ENCODE data around the gene C2orf76. TPM values are rescaled to one million over a fixed set of nuclear protein-coding genes. Genes with fewer than 3 reads are reported as not detected.

C2orf76 gene
- total and polyA plus RNA-seq, 10 of the 15 experiments (the other 5 are each of a cell fraction or from before 2014, with no cell fraction given) = 14.0 to 46.1 (median 25.4) TPM

GRCh38 chr2:119377294-119377992, 10.8 kb upstream of the C2orf76 start:
- Histone ChIP-seq H3K36me3 (ENCODE audit: control insufficient read depth in 2 of 2, insufficient read depth in 2 of 2, low read length in 1 of 2) (peaks cover 9 to 12% of the 10 kb centered on the region in 2 experiments; a peak in 3 of 4 replicates), H2AFZ (ENCODE audit: control insufficient read depth, low read depth, low read length) (no peak overlapping the region), H3K4me1 (ENCODE audit: control insufficient read depth, insufficient read depth, low read length) (no peaks in the 10 kb centered on the region), H3K9ac (ENCODE audit: control insufficient read depth, insufficient read depth, low read length) (no peak overlapping the region), H3K79me2 (ENCODE audit: control insufficient read depth, insufficient read depth, low read length) (no peaks in the 10 kb centered on the region), H3K27me3 (replicated peaks in 1 of 2; ENCODE audit: control insufficient read depth in 2 of 2, insufficient read depth in 2 of 2, low read length in 1 of 2) (no peaks in the 10 kb centered on the region), H3K4me3 (no peak overlapping the region), H4K20me1 (ENCODE audit: control insufficient read depth, insufficient read depth) (no peaks in the 10 kb centered on the region), H3K27ac (ENCODE audit: control insufficient read depth, insufficient read depth) (no peak overlapping the region), H3K4me2 (ENCODE audit: control insufficient read depth, insufficient read depth) (no peak overlapping the region), H3K9me3 (replicated peaks; ENCODE audit: control insufficient read depth, insufficient read depth, low read length) (no peaks in the 10 kb centered on the region; the same call in 2 of the 3 replicates)
- RAD21 ChIA-PET (ENCODE audit: unreplicated experiment) = interaction anchor here (0.6 to 1.7 kb wide), 4 partner anchors 9 to 407 kb away, joined by 3 to 4 read pairs (median 3); no protein-coding TSS in a partner anchor
- BruUV-seq (replicated peaks) = no TSS peak
- POLR2A ChIA-PET = interaction anchor here (0.6 to 2.6 kb wide), 3 partner anchors 10 to 21 kb away, joined by 4 to 13 read pairs (median 8); partner anchors contain the start of genes C2orf76 and DBI
- peak; percentile 58 for ATAC-seq
- intact Hi-C loops (cut with micrococcal nuclease; ENCODE audit: unreplicated experiment) (no loop called here), in situ Hi-C loops (cut with MboI) (no loop called here)
- no peak for FAIRE-seq
- CTCF ChIA-PET = interaction anchor here (0.7 to 1.0 kb wide), 3 partner anchors 9 to 68 kb away, joined by 3 to 4 read pairs (median 4); no protein-coding TSS in a partner anchor
- WGBS (ENCODE audit: insufficient coverage, insufficient replicate concordance, low lambda C conversion rate, missing lambda C conversion rate) = 71% methylated on average over 7 of the region's 7 CpGs
- DNase-seq (ENCODE audit: low read depth, low spot score) = no peak
- TF ChIP-seq IKZF2 (IDR thresholded peaks at IDR 0.05) (peak; percentile 22 to 34; a peak in 1 of 4 replicates), SPI1 (IDR thresholded peaks at IDR 0.05; ENCODE audit: borderline replicate concordance, insufficient read depth, low read depth, low read length) (peak; percentile 40; the same call in 1 of the 2 replicates), IKZF1 (conservative IDR thresholded peaks at IDR 0.05) (peak; percentile 13; the same call in 1 of the 2 replicates), RUNX3 (IDR thresholded peaks at IDR 0.05; ENCODE audit: low read length) (0 out of 2 replicates have a peak, but pooled peaks have one; percentile 8), PRDM15 (CRISPR knock-in tag; IDR thresholded peaks at IDR 0.05) (no peak), TCF12 (IDR thresholded peaks at IDR 0.05; ENCODE audit: low read depth, low read length) (0 out of 2 replicates have a peak, but pooled peaks have one; percentile 12), ETV6 (conservative IDR thresholded peaks at IDR 0.05 in 1 of 2, IDR thresholded peaks at IDR 0.05 in 1 of 2; ENCODE audit: borderline replicate concordance in 1 of 2, low read depth in 1 of 2) (no peak)
- SMC1A ChIA-PET (ENCODE audit: uncharacterized antibody, unreplicated experiment) = interaction anchor here (0.9 to 2.7 kb wide), 5 partner anchors 8 to 33 kb away, joined by 3 to 16 read pairs (median 3); no protein-coding TSS in a partner anchor

All from GM12878 (cell line).